Neuronal stem cell (in vitro differentiated cells): ENCODE data around the gene ZBTB7C.

Source experiments
- DNase-seq: peaks from one replicate; pipeline ENCODE4 v3.0.0-alpha.2; 2013; ENCODE audit warnings: low spot score
- H2AFZ ChIP-seq: one replicate; pipeline ENCODE4 v1.6.1; 2013; ENCODE audit warnings: mild to moderate bottlenecking, low read length, inconsistent platforms
- H2AK5ac ChIP-seq: 2 replicates; pipeline ENCODE4 v1.6.1; 2013; ENCODE audit warnings: low read depth, mild to moderate bottlenecking, inconsistent platforms, low read length, moderate library complexity, mixed read lengths
- H2BK120ac ChIP-seq: 2 replicates; pipeline ENCODE4 v1.6.1; 2013; ENCODE audit warnings: low read depth, mild to moderate bottlenecking, inconsistent platforms, low read length, moderate library complexity, mixed read lengths
- H2BK12ac ChIP-seq: one replicate; pipeline ENCODE4 v1.6.1; 2013; ENCODE audit warnings: low read length, inconsistent platforms
- H2BK15ac ChIP-seq: 2 replicates; pipeline ENCODE4 v1.6.1; 2013; ENCODE audit warnings: mild to moderate bottlenecking, low read length, inconsistent platforms, mixed read lengths
- H2BK5ac ChIP-seq: one replicate; pipeline ENCODE4 v1.6.1; 2013; ENCODE audit warnings: inconsistent platforms, mild to moderate bottlenecking, low read length, moderate library complexity
- H3K14ac ChIP-seq: one replicate; pipeline ENCODE4 v1.6.1; 2013; ENCODE audit warnings: low read length, inconsistent platforms
- H3K18ac ChIP-seq: 2 replicates; pipeline ENCODE4 v1.6.1; 2013; ENCODE audit warnings: low read length, inconsistent platforms
- H3K23ac ChIP-seq: 2 replicates; pipeline ENCODE4 v1.6.1; 2013; ENCODE audit warnings: low read depth, mild to moderate bottlenecking, mixed read lengths, low read length, inconsistent platforms; ENCODE audit not compliant: poor library complexity
- H3K27ac ChIP-seq: replicated peaks from 3 replicates; pipeline ENCODE4 v1.5.1; 2013; ENCODE audit warnings: low read length, inconsistent platforms
- H3K27me3 ChIP-seq, 3 experiments: 2 replicates each; pipeline ENCODE4 v1.6.1; 2013; ENCODE audit warnings: low read length in 3 of 3, mild to moderate bottlenecking in 2 of 3, inconsistent platforms in 1 of 3, low read depth in 1 of 3, mixed read lengths in 1 of 3, moderate library complexity in 1 of 3; ENCODE audit not compliant: control insufficient read depth in 3 of 3, insufficient read depth in 3 of 3
- H3K36me3 ChIP-seq, 2 donors: replicated peaks in 1 of 2; 2 replicates each; pipeline ENCODE4 v1.6.1; 2013; ENCODE audit warnings: low read length in 2 of 2; ENCODE audit not compliant: control insufficient read depth in 2 of 2, insufficient read depth in 2 of 2
- H3K4ac ChIP-seq: 2 replicates; pipeline ENCODE4 v1.6.1; 2013; ENCODE audit warnings: inconsistent platforms, mild to moderate bottlenecking, low read length, moderate library complexity
- H3K4me1 ChIP-seq, 2 donors: 1 replicate in 1 of 2; 2 replicates in 1 of 2; pipeline ENCODE4 v1.6.1; 2013; ENCODE audit warnings: low read length in 2 of 2, low read depth in 1 of 2; ENCODE audit not compliant: control insufficient read depth in 2 of 2, insufficient read depth in 1 of 2
- H3K4me2 ChIP-seq: one replicate; pipeline ENCODE4 v1.6.1; 2013; ENCODE audit warnings: mild to moderate bottlenecking, low read length, inconsistent platforms; ENCODE audit not compliant: insufficient read depth, poor library complexity, severe bottlenecking
- H3K4me3 ChIP-seq, 2 donors: 2 replicates each; pipeline ENCODE4 v1.5.1; 2013; ENCODE audit warnings: low read length in 2 of 2, mild to moderate bottlenecking in 2 of 2, inconsistent platforms in 1 of 2, moderate library complexity in 1 of 2
- H3K79me1 ChIP-seq: one replicate; pipeline ENCODE4 v1.6.1; 2013; ENCODE audit warnings: low read depth, mild to moderate bottlenecking, inconsistent platforms, low read length, moderate library complexity
- H3K9ac ChIP-seq: one replicate; pipeline ENCODE4 v1.6.1; 2013; ENCODE audit warnings: mild to moderate bottlenecking, low read depth, low read length, inconsistent platforms; ENCODE audit not compliant: poor library complexity
- H3K9me3 ChIP-seq, 2 donors: replicated peaks in 1 of 2; 2 replicates each; pipeline versions ENCODE3 to v1.6.1; 2013; ENCODE audit warnings: low read length in 2 of 2, mild to moderate bottlenecking in 2 of 2, inconsistent platforms in 1 of 2, low read depth in 1 of 2, mixed read lengths in 1 of 2, moderate library complexity in 1 of 2; ENCODE audit not compliant: control insufficient read depth in 2 of 2, insufficient read depth in 1 of 2
- H4K8ac ChIP-seq: one replicate; pipeline ENCODE4 v1.6.1; 2013; ENCODE audit warnings: low read depth, mild to moderate bottlenecking, inconsistent platforms, low read length, moderate library complexity
- H4K91ac ChIP-seq: one replicate; pipeline ENCODE4 v1.6.1; 2013; ENCODE audit warnings: low read length, low read depth, mild to moderate bottlenecking, inconsistent platforms; ENCODE audit not compliant: poor library complexity
- WGBS, 2 donors: extraction: QIAGEN DNeasy Blood & Tissue Kit; methylation state at CpG; one replicate each; pipeline ENCODE4 v1.1.7; 2013; ENCODE audit warnings: missing lambda C conversion rate in 2 of 2, mixed read lengths in 1 of 2; ENCODE audit not compliant: insufficient read length in 2 of 2, insufficient replicate concordance in 1 of 2; ENCODE audit errors: extremely low coverage in 2 of 2; 5-methylcytosine and 5-hydroxymethylcytosine counted together

Gene ZBTB7C

DNA sequence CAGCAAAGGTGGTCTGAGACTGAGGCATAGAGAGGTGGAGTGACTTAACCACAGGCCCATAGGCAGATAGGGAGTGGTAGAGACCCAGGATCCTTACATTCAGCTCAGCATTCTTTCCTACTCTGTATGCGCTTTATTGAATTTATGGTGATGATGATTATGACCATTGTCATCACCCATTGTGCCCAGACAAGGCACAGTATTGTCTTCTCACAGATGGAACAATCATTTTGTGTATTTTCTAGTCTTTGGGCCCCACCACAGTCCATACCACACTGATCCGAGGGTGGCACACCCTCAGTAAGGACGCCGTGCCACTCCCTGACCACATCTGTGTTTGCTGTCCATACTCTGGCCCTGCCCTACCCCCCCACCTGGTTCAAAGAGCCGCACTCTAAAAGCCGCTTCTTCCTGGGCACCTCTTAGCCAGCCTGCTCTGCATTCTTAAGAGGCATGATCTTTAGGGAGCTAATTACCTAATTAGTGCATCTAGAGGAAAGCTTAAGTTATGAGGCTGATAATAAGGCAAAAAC, 299.2 kb downstream of the ZBTB7C start:
- Histone ChIP-seq H2BK120ac (no peak overlapping the region), H3K18ac (peak overlapping the region; percentile 16), H4K91ac (no peak overlapping the region), H3K4ac (no peak overlapping the region), H3K79me1 (no peaks in the 10 kb centered on the region), H3K9me3 (no peaks in the 10 kb centered on the region), H3K4me2 (no peak overlapping the region), H3K27me3 (peaks cover 0 to 6% (median 0%) of the 10 kb centered on the region in 3 experiments), H3K27ac (no peak overlapping the region), H3K9ac (no peak overlapping the region), H2BK15ac (no peak overlapping the region), H3K36me3 (no peaks in the 10 kb centered on the region), H2BK12ac (no peak overlapping the region), H2BK5ac (no peak overlapping the region), H4K8ac (no peak overlapping the region), H3K23ac (no peak overlapping the region), H3K4me1 (peaks cover 0 to 14% of the 10 kb centered on the region in 2 donors), H2AFZ (no peak overlapping the region), H2AK5ac (no peak overlapping the region), H3K14ac (no peak overlapping the region), H3K4me3 (no peak overlapping the region)
- no peak for DNase-seq
- no CpG with 5 or more reads among the region's 6 CpGs for WGBS, 2 donors

DNA sequence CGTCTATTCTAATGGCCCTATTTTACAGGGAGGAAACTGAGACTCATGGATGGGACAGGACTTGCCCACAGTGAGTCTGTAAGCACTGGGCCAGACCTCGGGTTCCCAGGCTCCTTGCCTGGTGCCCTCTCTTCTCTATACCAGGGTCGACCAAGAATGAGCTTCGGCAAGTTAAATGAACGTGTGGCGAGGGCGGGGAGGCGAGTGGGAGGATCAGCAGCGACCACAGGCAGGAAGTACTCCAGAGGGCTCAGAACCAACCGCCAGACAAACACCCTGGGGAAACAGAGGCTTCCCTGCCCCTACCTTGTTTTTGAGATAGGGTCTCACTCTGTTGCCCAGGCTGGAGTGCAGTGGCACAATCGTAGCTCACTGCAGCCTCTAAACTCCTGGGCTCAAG, 301.0 kb downstream of the ZBTB7C start:
- no CpG with 5 or more reads among the region's 11 CpGs for WGBS, 2 donors
- H2BK15ac ChIP-seq, result no peak overlapping the region
- H2BK12ac ChIP-seq, result no peak overlapping the region
- no peak overlapping the region for H4K91ac ChIP-seq
- no peak overlapping the region for H2BK120ac ChIP-seq
- no peak overlapping the region for H3K18ac ChIP-seq
- no peak for DNase-seq
- H2AK5ac ChIP-seq, result no peak overlapping the region
- peaks cover 0 to 10% (median 0%) of the 10 kb centered on the region in 3 experiments for H3K27me3 ChIP-seq
- H3K4me2 ChIP-seq, result no peak overlapping the region
- H3K4ac ChIP-seq, result no peak overlapping the region
- no peaks in the 10 kb centered on the region for H3K36me3 ChIP-seq
- H3K27ac ChIP-seq, result no peak overlapping the region
- peaks cover 0 to 14% of the 10 kb centered on the region in 2 donors for H3K4me1 ChIP-seq
- H3K23ac ChIP-seq, result no peak overlapping the region
- no peak overlapping the region for H2BK5ac ChIP-seq
- no peak overlapping the region for H3K9ac ChIP-seq
- H3K79me1 ChIP-seq, result no peaks in the 10 kb centered on the region
- no peak overlapping the region for H2AFZ ChIP-seq
- no peak overlapping the region for H3K14ac ChIP-seq
- no peaks in the 10 kb centered on the region for H3K9me3 ChIP-seq
- no peak overlapping the region for H4K8ac ChIP-seq
- no peak overlapping the region for H3K4me3 ChIP-seq

DNA sequence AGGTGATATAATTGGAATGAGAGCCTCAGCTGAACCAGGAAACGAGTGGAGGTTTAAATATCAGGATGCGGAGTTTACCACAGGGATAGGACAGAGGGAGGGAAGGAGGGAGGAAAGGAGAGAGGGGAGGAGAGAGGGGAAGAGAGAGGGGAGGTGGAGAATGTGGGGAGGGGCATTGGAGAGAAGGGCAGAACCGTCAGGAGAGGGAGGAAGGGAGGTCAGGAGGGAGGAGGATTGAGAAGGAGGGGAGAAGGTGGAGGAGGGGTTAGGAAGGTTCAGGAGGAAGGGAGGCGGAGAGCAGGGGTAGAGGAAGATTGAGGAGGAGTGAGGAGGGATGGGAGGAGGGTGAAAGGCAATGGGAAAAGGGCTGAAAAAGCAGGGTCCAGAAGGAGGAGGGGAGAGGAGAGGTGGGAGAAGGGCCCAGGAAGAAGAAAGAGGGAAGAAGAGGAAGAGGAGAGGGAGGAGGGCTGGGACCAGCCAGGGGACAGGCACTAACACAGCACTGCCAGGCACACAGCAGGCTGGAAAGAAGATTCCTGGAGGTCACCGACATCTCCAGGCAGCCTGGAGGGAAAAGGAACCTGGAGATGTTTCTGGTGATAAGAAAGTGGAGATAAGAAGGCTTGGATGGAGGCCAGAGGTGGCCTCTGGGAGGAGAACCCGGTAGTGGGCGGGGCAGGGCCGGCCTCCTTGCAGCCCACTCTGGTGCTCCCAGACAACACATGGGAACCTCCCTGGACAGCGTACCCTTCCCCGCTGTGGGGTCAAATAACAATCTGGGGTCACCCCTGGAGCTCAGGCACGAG, 302.0 kb downstream of the ZBTB7C start:
- Histone ChIP-seq H3K4ac (no peak overlapping the region), H3K27ac (no peak overlapping the region), H2BK120ac (no peak overlapping the region), H2BK15ac (no peak overlapping the region), H3K79me1 (no peaks in the 10 kb centered on the region), H2AK5ac (no peak overlapping the region), H3K9ac (no peak overlapping the region), H3K27me3 (peaks cover 0 to 10% (median 0%) of the 10 kb centered on the region in 3 experiments), H2BK12ac (no peak overlapping the region), H4K8ac (no peak overlapping the region), H4K91ac (no peak overlapping the region), H3K18ac (peak overlapping the region; percentile 15), H3K4me2 (no peak overlapping the region), H3K4me1 (peaks cover 0 to 14% of the 10 kb centered on the region in 2 donors), H2BK5ac (peak overlapping the region; percentile 44), H3K4me3 (no peak overlapping the region), H3K9me3 (no peaks in the 10 kb centered on the region), H3K14ac (no peak overlapping the region), H3K23ac (no peak overlapping the region), H3K36me3 (no peaks in the 10 kb centered on the region), H2AFZ (no peak overlapping the region)
- WGBS, 2 donors, result 100% methylated on average over 1 of the region's 11 CpGs; no CpG with 5 or more reads in 1 of the 2 donors
- no peak for DNase-seq

DNA sequence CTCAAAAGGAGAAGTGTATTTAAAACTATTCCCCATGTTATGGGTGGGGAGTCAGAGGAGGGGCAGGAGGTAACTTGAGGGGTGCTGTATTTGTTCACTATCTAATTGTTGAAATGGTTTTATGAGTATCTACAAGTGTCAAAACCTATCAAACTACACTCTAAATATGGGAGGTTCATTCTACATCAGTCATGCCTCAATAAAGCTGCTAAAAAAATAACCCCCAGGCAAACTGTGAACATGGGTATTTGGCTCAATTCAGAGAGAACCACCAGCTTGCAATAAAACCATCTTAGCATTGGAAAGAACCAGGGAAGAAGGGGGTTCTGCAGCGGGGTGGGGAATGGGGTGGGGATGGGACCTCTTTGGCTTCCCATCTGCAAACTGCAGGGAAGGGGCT, 302.7 kb downstream of the ZBTB7C start:
- Histone ChIP-seq H2BK12ac (no peak overlapping the region), H3K4me2 (no peak overlapping the region), H3K4me1 (peaks cover 0 to 14% of the 10 kb centered on the region in 2 donors), H3K27me3 (peaks cover 0 to 15% (median 0%) of the 10 kb centered on the region in 3 experiments), H4K91ac (no peak overlapping the region), H3K4ac (no peak overlapping the region), H3K9me3 (no peaks in the 10 kb centered on the region), H2BK15ac (no peak overlapping the region), H3K14ac (no peak overlapping the region), H3K27ac (no peak overlapping the region), H3K18ac (no peak overlapping the region), H3K36me3 (no peaks in the 10 kb centered on the region), H3K4me3 (no peak overlapping the region), H2AK5ac (no peak overlapping the region), H2BK120ac (no peak overlapping the region), H3K79me1 (no peaks in the 10 kb centered on the region), H4K8ac (no peak overlapping the region), H2AFZ (no peak overlapping the region), H2BK5ac (no peak overlapping the region), H3K23ac (no peak overlapping the region), H3K9ac (no peak overlapping the region)
- no CpG with 5 or more reads among the region's 1 CpG for WGBS, 2 donors
- no peak for DNase-seq
